ENCODE measurements around the gene SMG6. TPM values are rescaled to one million over a fixed set of nuclear protein-coding genes. Genes with fewer than 3 reads are reported as not detected.

The SMG6 gene
- total and polyA plus RNA-seq, 7 experiments from 2014 or later, result 8.6 to 65.3 (median 52.7) TPM

GRCh38 chr17:2087597-2088211 is 215.9 kb downstream of the SMG6 start:
- Mint-ChIP-seq H3K4me1 (peaks cover 39 to 85% (median 55%) of the 10 kb centered on the region in 7 donors), H3K36me3 (peaks cover 17 to 46% (median 25%) of the 10 kb centered on the region in 5 donors), H3K27me3 (no peaks in the 10 kb centered on the region), H3K27ac (peak overlapping the region in 6 of 9 donors; percentile 48 to 94 (median 68)), H3K4me3 (peak overlapping the region; percentile 14 to 91 (median 36)), H3K9me3 (no peaks in the 10 kb centered on the region)
- Histone ChIP-seq H3K36me3 (ENCODE audit: control insufficient read depth in 2 of 3, insufficient read depth in 3 of 3, low read length in 3 of 3) (peaks cover 0 to 43% (median 0%) of the 10 kb centered on the region in 3 experiments), H3K27me3 (ENCODE audit: control insufficient read depth in 2 of 2, insufficient read depth in 2 of 2, low read length in 2 of 2) (no peaks in the 10 kb centered on the region), H3K4me1 (ENCODE audit: control insufficient read depth in 2 of 2, insufficient read depth in 2 of 2, low read length in 2 of 2) (peaks cover 28 to 30% of the 10 kb centered on the region in 2 donors), H3K9me3 (ENCODE audit: control insufficient read depth in 2 of 3, low read length in 3 of 3) (no peaks in the 10 kb centered on the region), H3K27ac (ENCODE audit: low read depth, low read length) (no peak overlapping the region), H3K4me3 (ENCODE audit: low read length) (no peak overlapping the region)
- intact Hi-C loops (cut with micrococcal nuclease), result loop anchor here (1.0 to 2.0 kb wide), 2 partner anchors 17 to 33 kb away; partner anchors contain the start of gene HIC1 (in 1 of the 2)
- DNase-seq (peak in 1 of 9 donors; percentile 55), ATAC-seq (peak; percentile 70)
- POLR2A ChIA-PET, result no interaction called here
- CTCF ChIA-PET, result interaction anchor here (0.6 to 0.7 kb wide), 2 partner anchors 30 to 158 kb away, joined by 3 read pairs; no protein-coding TSS in a partner anchor

- H3K27me3 ChIP-seq (ENCODE audit: control insufficient read depth in 2 of 2, insufficient read depth in 2 of 2, low read length in 2 of 2), result no peaks in the 10 kb centered on the region
- ChIA-PET CTCF (no interaction called here), POLR2A (no interaction called here)
- DNase-seq, result no peak
- H3K27ac ChIP-seq (ENCODE audit: low read depth, low read length), result no peak overlapping the region
- Mint-ChIP-seq H3K4me1 (peaks cover 39 to 85% (median 46%) of the 10 kb centered on the region in 7 donors), H3K9me3 (no peaks in the 10 kb centered on the region), H3K27ac (peak overlapping the region in 2 of 9 donors; percentile 16 to 47), H3K27me3 (no peaks in the 10 kb centered on the region), H3K36me3 (peaks cover 20 to 52% (median 28%) of the 10 kb centered on the region in 5 donors), H3K4me3 (peak overlapping the region in 3 of 10 donors; percentile 13 to 75 (median 14))
- H3K4me3 ChIP-seq (ENCODE audit: low read length), result no peak overlapping the region
- H3K9me3 ChIP-seq (ENCODE audit: control insufficient read depth in 2 of 3, low read length in 3 of 3), result no peaks in the 10 kb centered on the region
- H3K36me3 ChIP-seq (ENCODE audit: control insufficient read depth in 2 of 3, insufficient read depth in 3 of 3, low read length in 3 of 3), result peaks cover under 1 to 53% (median 6%) of the 10 kb centered on the region in 3 experiments
- no peak for ATAC-seq
- intact Hi-C loops (cut with micrococcal nuclease), result no loop called here
- peaks cover 28 to 30% of the 10 kb centered on the region in 2 donors for H3K4me1 ChIP-seq (ENCODE audit: control insufficient read depth in 2 of 2, insufficient read depth in 2 of 2, low read length in 2 of 2)
Observed at GRCh38 chr17:2086306-2086705, 217.3 kb downstream of the SMG6 start.

GRCh38 chr17:2085648-2085949 is 218.0 kb downstream of the SMG6 start:
- Mint-ChIP-seq H3K27me3 (no peaks in the 10 kb centered on the region), H3K4me3 (peak overlapping the region in 1 of 10 donors; percentile 2), H3K36me3 (peaks cover 20 to 58% (median 31%) of the 10 kb centered on the region in 5 donors), H3K9me3 (no peaks in the 10 kb centered on the region), H3K4me1 (peaks cover 32 to 85% (median 43%) of the 10 kb centered on the region in 7 donors), H3K27ac (peak overlapping the region in 3 of 9 donors; percentile 37 to 49 (median 47))
- Histone ChIP-seq H3K4me3 (ENCODE audit: low read length) (no peak overlapping the region), H3K27me3 (ENCODE audit: control insufficient read depth in 2 of 2, insufficient read depth in 2 of 2, low read length in 2 of 2) (no peaks in the 10 kb centered on the region), H3K4me1 (ENCODE audit: control insufficient read depth in 2 of 2, insufficient read depth in 2 of 2, low read length in 2 of 2) (peaks cover 26 to 28% of the 10 kb centered on the region in 2 donors), H3K27ac (ENCODE audit: low read depth, low read length) (no peak overlapping the region), H3K36me3 (ENCODE audit: control insufficient read depth in 2 of 3, insufficient read depth in 3 of 3, low read length in 3 of 3) (peaks cover 5 to 60% (median 11%) of the 10 kb centered on the region in 3 experiments), H3K9me3 (ENCODE audit: control insufficient read depth in 2 of 3, low read length in 3 of 3) (no peaks in the 10 kb centered on the region)
- CTCF ChIA-PET, result no interaction called here
- intact Hi-C loops (cut with micrococcal nuclease), result no loop called here
- DNase-seq, result no peak
- ATAC-seq, result no peak
- POLR2A ChIA-PET, result no interaction called here

- CTCF ChIA-PET, result no interaction called here
Observed at GRCh38 chr17:2084766-2085647, 218.6 kb downstream of the SMG6 start.

GRCh38 chr17:2084036-2084765 is 219.4 kb downstream of the SMG6 start:
- ATAC-seq (no peak), DNase-seq (no peak)
- Mint-ChIP-seq H3K9me3 (no peaks in the 10 kb centered on the region), H3K4me1 (peaks cover 18 to 71% (median 30%) of the 10 kb centered on the region in 7 donors), H3K4me3 (peak overlapping the region in 1 of 10 donors; percentile 6), H3K36me3 (peaks cover 24 to 69% (median 36%) of the 10 kb centered on the region in 5 donors), H3K27ac (peak overlapping the region in 4 of 9 donors; percentile 27 to 64 (median 47)), H3K27me3 (no peaks in the 10 kb centered on the region)
- Histone ChIP-seq H3K36me3 (ENCODE audit: control insufficient read depth in 2 of 3, insufficient read depth in 3 of 3, low read length in 3 of 3) (peaks cover 5 to 67% (median 11%) of the 10 kb centered on the region in 3 experiments), H3K27ac (ENCODE audit: low read depth, low read length) (no peak overlapping the region), H3K27me3 (ENCODE audit: control insufficient read depth in 2 of 2, insufficient read depth in 2 of 2, low read length in 2 of 2) (no peaks in the 10 kb centered on the region), H3K4me3 (ENCODE audit: low read length) (no peak overlapping the region), H3K4me1 (ENCODE audit: control insufficient read depth in 2 of 2, insufficient read depth in 2 of 2, low read length in 2 of 2) (peaks cover 20% of the 10 kb centered on the region in 2 donors), H3K9me3 (ENCODE audit: control insufficient read depth in 2 of 3, low read length in 3 of 3) (no peaks in the 10 kb centered on the region)
- intact Hi-C loops (cut with micrococcal nuclease), result no loop called here
- ChIA-PET CTCF (interaction anchor here (0.5 kb wide), 1 partner anchor 163 kb away, joined by 3 read pairs; no protein-coding TSS in a partner anchor), POLR2A (no interaction called here)

More at GRCh38 chr17:2084766-2085647, 218.6 kb downstream of the SMG6 start:
- peaks cover 26 to 79% (median 38%) of the 10 kb centered on the region in 7 donors for H3K4me1 Mint-ChIP-seq
- H3K9me3 Mint-ChIP-seq, result no peaks in the 10 kb centered on the region
- DNase-seq (no peak), ATAC-seq (no peak)
- no peaks in the 10 kb centered on the region for H3K9me3 ChIP-seq (ENCODE audit: control insufficient read depth in 2 of 3, low read length in 3 of 3)
- H3K27me3 ChIP-seq (ENCODE audit: control insufficient read depth in 2 of 2, insufficient read depth in 2 of 2, low read length in 2 of 2), result no peaks in the 10 kb centered on the region
- H3K4me3 ChIP-seq (ENCODE audit: low read length), result no peak overlapping the region
- H3K36me3 ChIP-seq (ENCODE audit: control insufficient read depth in 2 of 3, insufficient read depth in 3 of 3, low read length in 3 of 3), result peaks cover 5 to 62% (median 11%) of the 10 kb centered on the region in 3 experiments
- peak overlapping the region in 1 of 10 donors; percentile 6 for H3K4me3 Mint-ChIP-seq
- H3K27ac ChIP-seq (ENCODE audit: low read depth, low read length), result no peak overlapping the region
- POLR2A ChIA-PET, result no interaction called here
- peak overlapping the region in 4 of 9 donors; percentile 37 to 72 (median 60) for H3K27ac Mint-ChIP-seq
- intact Hi-C loops (cut with micrococcal nuclease), result no loop called here
- peaks cover 22% of the 10 kb centered on the region in 2 donors for H3K4me1 ChIP-seq (ENCODE audit: control insufficient read depth in 2 of 2, insufficient read depth in 2 of 2, low read length in 2 of 2)
- H3K36me3 Mint-ChIP-seq, result peaks cover 20 to 62% (median 31%) of the 10 kb centered on the region in 5 donors
- H3K27me3 Mint-ChIP-seq, result no peaks in the 10 kb centered on the region

- peaks cover 12 to 65% (median 24%) of the 10 kb centered on the region in 7 donors for H3K4me1 Mint-ChIP-seq
- H3K27ac ChIP-seq (ENCODE audit: low read depth, low read length), result no peak overlapping the region
- peaks cover 5 to 73% (median 11%) of the 10 kb centered on the region in 3 experiments for H3K36me3 ChIP-seq (ENCODE audit: control insufficient read depth in 2 of 3, insufficient read depth in 3 of 3, low read length in 3 of 3)
- no peak overlapping the region for H3K4me3 ChIP-seq (ENCODE audit: low read length)
- peak overlapping the region in 1 of 10 donors; percentile 23 for H3K4me3 Mint-ChIP-seq
- H3K36me3 Mint-ChIP-seq, result peaks cover 28 to 75% (median 40%) of the 10 kb centered on the region in 5 donors
- intact Hi-C loops (cut with micrococcal nuclease), result no loop called here
- H3K4me1 ChIP-seq (ENCODE audit: control insufficient read depth in 2 of 2, insufficient read depth in 2 of 2, low read length in 2 of 2), result peaks cover 14 to 15% of the 10 kb centered on the region in 2 donors
- no peaks in the 10 kb centered on the region for H3K27me3 Mint-ChIP-seq
- CTCF ChIA-PET, result interaction anchor here (1.0 kb wide), 1 partner anchor 29 kb away, joined by 3 read pairs; the partner anchor contains the start of gene HIC1
- DNase-seq, result no peak
- H3K9me3 Mint-ChIP-seq, result no peaks in the 10 kb centered on the region
- peak overlapping the region in 3 of 9 donors; percentile 27 to 57 (median 40) for H3K27ac Mint-ChIP-seq
- POLR2A ChIA-PET, result no interaction called here
- H3K27me3 ChIP-seq (ENCODE audit: control insufficient read depth in 2 of 2, insufficient read depth in 2 of 2, low read length in 2 of 2), result no peaks in the 10 kb centered on the region
- peak; percentile 84 for ATAC-seq
- no peaks in the 10 kb centered on the region for H3K9me3 ChIP-seq (ENCODE audit: control insufficient read depth in 2 of 3, low read length in 3 of 3)
Observed at GRCh38 chr17:2083613-2084035, 220.0 kb downstream of the SMG6 start.
